ENCODE data around the gene ANKRD30A.
"Not testable (repeated sequence)": the region's sequence is repeated elsewhere in the genome, so short reads cannot be mapped to it uniquely, and the experiment has no call there.

Gene ANKRD30A

DNA sequence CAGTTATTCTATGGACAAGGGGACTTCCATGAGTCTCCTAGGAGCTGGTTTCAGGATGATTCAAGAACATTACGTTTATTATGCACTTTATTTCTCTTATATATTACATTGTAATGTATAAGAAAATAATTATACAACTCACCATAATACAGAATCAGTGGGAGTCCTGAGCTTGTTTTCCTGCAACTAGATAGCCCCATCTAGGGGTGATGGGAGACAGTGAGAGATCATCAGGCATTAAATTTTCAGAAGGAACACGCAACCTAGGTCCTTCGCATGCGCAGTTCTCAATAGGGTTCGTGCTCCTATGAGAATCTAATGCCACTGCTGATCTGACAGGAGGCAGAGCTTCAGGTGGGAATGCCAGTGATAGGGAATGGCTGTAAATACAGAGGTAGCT is 137.9 kb downstream of the ANKRD30A start:
- no peak for DNase-seq

DNA sequence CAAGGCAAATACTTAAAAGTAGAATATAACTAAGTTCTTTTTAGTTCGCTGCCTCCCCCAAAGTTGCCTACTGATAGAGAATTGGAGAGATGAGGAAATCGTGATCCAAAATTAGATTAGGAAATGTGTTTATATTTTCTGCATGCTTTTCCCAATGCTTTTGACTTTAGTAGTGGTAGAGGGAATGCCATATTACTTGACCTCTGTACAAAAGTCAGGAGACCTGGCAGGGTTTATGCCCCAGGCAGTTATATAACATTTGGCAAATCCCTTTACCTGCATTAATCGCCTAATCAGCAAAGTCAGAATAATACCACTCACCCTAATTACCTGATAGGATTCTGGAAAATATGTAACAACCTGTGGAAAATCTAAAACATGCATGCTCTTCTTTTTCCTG is 142.9 kb downstream of the ANKRD30A start:
- DNase-seq = no peak

DNA sequence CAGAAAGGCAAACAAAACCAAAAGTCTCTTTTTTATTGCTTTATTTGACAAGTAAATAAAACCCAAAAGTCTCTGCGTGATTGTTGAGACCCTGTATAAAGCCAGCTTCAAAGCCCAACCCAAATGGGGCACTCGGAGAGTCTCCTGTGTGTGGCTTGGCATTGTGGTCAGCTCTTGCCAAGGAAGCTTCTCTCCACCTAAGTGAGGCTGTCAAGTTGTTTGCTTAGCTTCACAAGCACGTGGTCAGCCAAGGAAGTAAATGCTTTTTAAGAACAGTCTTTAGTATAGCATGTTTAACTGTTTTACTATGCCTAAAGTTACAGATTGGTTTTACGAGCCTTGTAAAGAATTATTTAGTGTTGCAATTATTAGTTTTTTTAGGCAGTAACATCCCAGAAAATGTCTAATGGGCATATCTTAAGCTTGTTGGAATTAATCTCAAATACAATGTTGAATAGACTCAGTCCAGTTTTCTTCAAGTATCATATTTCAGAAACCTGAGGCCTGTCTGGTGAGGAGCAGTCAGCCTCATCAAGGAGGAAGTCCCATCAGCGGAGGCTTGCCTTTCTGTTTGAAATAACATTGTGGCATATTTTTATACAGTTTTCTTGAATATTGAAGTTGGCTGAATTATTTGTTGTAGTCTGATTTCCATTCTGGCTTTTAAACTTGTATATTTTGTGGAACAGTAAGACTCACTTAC is 144.3 kb downstream of the ANKRD30A start:
- DNase-seq = no peak

DNA sequence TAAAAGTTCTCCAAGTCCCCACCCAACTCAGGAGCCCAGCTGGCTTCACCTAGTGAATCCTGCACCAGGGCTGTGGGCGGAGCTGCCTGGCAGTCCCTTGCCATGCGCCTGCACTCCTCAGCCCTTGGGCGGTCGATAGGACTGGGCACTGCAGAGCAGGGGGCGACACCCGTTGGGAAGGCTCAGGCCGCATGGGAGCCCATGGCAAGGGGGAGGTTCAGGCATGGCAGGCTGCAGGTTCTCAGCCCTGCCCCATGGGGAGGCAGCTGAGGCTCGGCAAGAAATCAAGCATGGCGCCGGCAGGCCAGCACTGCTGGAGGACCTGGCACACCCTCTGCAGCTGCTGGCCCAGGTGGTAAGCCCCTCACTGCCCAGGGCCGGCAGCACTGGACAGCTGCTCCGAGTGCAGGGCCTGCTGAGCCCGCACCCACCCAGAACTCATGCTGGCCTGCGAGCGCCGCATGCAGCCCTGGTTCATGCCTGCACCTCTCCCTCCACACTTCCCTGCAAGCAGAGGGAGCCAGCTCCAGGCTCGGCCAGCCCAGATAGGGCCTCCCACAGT is 149.9 kb downstream of the ANKRD30A start:
- DNase-seq = no peak

DNA sequence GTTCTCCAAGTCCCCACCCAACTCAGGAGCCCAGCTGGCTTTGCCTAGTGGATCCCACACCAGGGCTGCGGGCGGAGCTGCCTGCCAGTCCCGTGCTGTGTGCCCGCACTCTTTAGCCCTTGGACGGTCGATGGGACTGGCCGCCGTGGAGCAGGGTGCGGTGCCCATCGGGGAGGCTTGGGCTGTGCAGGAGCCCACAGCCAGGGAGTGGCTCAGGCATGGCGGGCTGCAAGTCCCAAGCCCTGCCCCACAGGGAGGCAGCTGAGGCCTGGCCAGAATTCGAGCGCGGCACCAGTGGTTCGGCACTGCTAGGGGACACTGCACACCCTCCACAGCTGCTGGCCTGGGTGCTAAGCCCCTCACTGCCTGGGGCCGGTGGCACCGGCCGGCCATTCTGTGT is 159.7 kb downstream of the ANKRD30A start:
- DNase-seq = no peak

DNA sequence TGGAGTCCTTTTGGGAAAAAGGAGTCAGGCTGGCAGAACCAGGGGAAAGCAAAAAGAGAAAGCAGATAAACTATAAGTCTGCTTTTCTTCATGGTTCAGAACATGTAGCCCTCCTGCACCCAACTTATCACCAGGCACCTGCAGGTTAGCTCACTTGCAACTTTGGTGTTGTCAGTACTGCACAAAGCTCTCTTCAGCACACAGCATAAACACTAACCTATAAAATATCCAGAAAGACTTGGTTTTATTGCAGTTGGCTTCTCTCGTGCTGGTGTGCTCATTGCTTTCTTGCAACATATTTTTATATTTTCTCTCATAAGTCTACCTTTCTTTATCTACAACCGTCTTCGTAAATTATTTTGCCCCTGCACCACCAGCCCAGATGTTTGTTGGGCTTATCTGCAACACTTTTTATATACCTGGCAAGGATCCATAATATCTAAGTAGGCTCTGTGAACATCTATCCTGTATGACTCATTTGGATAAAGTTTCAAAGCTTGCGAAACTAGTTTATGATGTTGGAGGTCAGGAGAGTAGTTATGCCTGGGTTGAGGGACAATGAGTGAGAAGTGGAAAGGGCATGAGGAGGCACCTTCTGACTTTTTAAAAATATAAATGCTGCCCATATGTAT is 164.6 kb downstream of the ANKRD30A start:
- DNase-seq = no peak

DNA sequence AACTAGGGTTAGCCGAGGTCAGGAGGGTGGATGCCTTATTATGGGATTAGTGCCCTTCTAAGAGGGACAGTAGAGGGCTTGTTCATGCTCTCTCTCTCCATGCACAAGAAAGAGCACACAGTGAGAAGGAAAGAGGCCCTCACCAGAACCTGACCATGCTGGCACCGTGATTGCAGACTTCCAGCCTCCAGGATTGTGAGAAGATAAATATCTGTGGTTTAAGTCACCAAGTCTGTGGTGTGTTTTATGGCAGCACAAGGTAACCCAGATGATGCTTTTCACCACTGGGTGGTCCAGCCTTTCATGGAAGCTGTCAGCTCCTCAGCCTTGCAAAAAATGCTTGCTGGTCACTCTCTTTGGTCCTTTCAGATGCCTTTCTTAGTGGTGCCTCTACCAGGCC is 175.9 kb downstream of the ANKRD30A start:
- DNase-seq = no peak

DNA sequence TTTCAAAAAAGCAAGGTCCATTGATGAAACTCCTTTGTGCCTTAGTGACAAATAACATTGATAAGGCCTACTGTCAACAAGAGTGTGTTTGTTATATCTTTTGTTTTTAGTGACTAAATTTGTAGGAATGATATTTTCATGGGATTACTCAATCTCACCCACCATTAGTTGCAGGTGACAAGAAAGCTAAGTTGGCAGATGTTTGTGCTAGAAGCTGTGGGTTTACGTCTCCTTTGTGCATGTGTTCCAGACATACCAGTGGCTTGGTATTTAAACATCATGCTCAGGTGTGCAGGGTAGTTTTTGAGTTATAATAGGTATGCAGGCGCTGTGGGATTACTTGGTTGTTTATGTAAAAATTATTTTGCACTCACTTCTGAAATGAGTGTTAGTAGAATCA is 178.6 kb downstream of the ANKRD30A start:
- DNase-seq = no peak

DNA sequence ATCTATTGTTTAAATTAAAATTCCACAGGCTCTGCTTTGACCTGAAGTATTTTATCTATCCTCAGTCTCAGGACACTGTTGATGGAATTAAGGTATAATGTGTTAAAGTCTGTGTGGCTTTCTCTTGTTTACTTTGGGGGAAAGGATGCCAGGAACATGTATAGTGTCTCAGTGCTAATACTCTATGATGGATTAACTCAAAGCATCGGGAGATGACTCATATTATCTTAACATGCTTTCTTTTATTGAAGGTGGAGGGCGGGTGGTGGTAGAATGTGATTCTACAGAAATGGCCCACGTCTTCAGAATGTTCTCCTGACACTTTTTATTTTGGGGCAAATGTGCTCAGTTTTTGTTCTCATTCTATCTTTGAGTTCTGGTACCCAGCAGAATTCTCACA is 189.0 kb downstream of the ANKRD30A start:
- DNase-seq = no peak

DNA sequence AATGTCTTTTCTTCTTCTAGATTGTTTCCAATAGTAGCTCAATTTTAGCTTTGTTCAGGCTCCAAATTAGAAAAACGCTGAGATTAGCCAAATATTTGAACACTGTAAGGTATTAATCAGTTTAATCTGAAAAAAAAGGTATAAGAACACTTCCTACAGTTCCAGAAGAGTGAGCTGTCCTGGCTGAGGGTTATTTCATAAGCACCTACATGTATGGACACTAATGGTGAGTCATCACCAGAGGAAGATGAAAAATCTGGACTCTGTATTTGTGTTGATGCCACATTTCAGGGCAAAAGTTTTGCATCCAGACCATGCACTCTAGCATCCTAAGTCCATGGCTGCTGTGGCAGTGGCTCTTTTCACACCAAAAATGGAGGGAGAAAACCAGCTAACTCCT is 189.5 kb downstream of the ANKRD30A start:
- no peak for DNase-seq

DNA sequence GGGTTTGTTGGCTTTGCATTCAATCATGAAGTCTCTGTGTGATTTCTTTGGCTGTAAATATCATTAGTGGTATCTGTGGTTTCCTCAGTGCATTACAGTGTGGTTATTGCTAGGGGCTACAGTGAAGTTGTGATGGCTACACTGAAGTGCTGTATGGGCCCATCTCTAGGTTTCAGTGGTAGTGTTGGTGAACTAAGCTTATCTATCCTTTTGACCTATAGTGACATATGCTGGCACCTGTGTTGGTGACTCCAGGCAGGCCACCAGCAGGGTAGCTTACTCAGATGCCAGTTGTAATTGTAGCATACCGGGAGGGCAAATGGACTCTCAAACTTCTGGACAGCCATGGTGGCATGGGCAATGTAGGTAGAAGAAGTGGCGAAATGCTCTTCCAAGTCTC is 219.0 kb downstream of the ANKRD30A start:
- no peak for DNase-seq

DNA sequence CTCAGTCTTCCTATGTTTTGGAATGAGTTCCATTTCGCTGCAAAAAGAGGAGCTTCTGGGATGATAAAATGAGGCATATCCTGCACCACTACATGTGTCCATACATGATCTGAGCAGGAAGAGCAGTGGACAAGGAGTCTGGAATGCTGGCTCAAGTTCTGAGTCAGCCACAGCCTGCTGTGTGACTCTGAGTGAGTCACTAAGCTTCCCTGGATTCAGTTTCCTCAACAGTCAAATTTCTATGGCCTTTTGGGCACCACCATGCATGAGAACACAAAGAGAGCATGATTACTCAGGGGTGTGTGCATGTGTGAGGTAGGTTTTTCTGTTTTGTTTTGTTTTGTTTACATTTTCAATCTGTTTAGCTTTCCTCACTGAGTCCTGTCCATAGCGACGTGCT is 254.6 kb downstream of the ANKRD30A start:
- no peak for DNase-seq

DNA sequence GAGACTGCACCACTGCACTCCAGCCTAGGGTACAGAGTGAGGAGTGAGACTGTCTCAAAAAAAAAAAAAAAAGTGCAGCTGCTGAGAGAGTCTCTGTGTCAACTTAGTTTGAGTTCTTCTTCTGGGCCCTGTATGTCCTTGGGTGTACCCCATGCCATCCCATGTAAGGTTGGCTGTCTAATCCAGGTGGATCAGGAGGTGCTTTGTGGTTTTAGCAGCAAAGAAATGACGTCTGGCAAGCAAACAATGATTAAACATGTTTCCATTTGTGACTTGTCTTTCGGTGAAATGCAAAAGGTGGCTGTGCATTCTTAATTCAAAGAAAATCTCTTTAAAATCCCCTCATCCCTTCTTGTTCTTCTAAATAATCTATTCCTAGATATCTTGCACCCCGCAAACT is 255.9 kb downstream of the ANKRD30A start:
- no peak for DNase-seq

DNA sequence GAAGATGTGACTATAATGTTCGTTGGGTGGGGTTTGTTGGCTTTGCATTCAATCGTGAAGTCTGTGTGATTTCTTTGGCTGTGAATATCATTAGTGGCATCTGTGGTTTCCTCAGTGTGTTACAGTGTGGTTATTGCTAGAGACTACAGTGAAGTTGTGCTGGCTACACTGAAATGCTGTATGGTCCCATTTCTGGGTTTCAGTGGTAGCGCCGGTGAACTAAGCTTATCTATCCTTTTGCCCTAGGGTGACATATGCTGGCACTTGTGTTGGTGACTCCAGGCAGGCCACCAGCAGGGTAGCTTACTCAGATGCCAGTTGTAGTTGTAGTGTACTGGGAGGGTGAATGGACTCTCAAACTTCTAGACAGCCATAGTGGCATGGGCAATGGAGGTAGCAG is 259.5 kb downstream of the ANKRD30A start:
- DNase-seq = no peak

DNA sequence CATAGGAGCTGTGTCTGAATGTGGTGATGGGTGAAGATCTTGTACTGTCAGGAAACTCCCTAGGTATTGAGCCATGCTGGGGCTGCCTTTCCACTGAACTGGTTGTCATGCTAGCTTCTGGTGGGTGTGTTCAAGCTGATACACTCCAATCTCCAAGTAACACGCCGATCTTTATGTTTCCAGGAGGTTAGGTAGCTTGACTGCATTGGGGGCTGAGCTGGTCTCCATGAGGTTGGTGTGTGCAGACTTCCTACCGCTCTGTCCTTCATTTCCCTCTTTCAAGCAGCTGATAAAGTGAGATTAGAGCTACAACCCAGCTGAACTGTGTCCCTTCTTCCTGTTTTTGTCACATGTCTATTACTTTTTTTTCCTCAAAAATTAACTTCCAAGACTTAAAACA is 265.5 kb downstream of the ANKRD30A start:
- no peak for DNase-seq

DNA sequence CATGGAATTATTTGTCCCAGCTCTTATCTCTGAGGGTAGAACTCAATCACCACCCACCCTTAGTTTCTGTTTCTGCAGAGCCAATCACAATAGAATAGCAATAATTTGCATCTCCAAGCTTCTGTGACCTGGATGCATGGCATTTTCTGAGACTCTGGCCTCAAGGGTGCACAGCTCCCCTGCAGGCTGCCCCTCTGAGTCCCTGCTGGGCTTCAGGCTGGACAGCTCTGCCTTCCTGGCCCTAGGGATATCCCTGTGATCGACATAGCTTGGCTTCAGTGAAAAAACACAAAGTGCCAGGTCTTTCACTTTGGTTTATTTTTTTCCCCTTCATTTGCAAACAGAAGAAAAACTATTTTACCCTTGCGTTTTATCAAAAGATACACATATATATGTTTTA is 275.4 kb downstream of the ANKRD30A start:
- DNase-seq = not testable (repeated sequence)

DNA sequence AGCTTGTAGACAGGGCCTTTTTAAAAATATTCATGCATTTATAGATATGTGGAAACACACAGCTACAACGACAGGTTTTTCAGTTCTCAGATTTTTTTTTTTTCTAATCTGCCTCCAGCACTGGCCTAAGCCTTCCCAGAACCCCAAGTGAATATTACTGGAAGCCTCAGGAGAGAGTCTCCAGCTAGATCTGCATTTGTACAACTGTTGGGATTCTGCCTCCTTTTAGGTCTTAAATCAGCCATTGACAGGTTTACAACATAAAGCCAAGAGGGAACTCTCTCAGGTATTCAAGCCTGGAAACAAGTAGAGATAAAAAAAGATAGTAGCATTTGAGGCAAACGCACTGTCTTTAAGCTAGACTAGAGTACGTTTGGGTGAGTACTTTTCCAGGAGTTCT is 275.8 kb downstream of the ANKRD30A start:
- no peak for DNase-seq

DNA sequence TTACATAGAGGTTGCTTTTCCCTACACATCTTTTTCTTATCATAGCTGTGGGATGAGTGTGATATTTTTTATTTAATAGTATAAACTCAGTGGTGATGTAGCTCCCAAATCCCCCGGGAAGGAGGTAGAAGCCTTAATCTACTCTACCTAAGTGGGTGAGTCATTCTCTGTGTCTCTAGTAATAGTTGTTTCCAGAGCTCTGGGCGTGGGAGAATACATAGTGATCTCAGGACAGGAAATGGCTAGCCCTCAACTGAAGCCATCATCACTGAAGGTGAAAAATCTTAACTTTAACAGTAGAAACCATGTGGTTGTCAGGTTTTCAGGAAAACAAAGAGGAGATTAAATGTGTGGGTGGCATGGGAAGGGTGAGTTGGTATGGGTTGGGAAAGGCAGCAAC is 278.4 kb downstream of the ANKRD30A start:
- DNase-seq = no peak

All from fibroblast of skin of right quadriceps (primary cell).